ENCODE measurements around the gene SMPD1. TPM values are rescaled to one million over a fixed set of nuclear protein-coding genes. Genes with fewer than 3 reads are reported as not detected.
A peak's percentile ranks its signal among the peaks of the same experiment; 100 is the strongest.

SMPD1 gene
- total and polyA plus RNA-seq, 2 experiments from 2014 or later = 63.0 to 70.0 TPM

GRCh38 chr11:6417907-6418556 is 27.8 kb downstream of the SMPD1 start:
- H3K4me2 ChIP-seq = peak overlapping the region; percentile 78
- TF ChIP-seq CTCF (IDR thresholded peaks at IDR 0.05; ENCODE audit: poor library complexity) = no peak
- TF ChIP-seq EZH2phosphoT487 (IDR thresholded peaks at IDR 0.05; ENCODE audit: low read depth, severe bottlenecking, unreplicated experiment) = no peak
- TF ChIP-seq EZH2 (IDR thresholded peaks at IDR 0.05; ENCODE audit: borderline replicate concordance) = no peak
- H3K9me3 ChIP-seq (ENCODE audit: low read depth) = no peaks in the 10 kb centered on the region
- H3K27ac ChIP-seq = peak overlapping the region; percentile 89
- H4K20me1 ChIP-seq (ENCODE audit: insufficient read depth, poor library complexity, severe bottlenecking) = no peaks in the 10 kb centered on the region
- H3K4me3 ChIP-seq = peak overlapping the region; percentile 97
- no peaks in the 10 kb centered on the region for H3K27me3 ChIP-seq
- H3K79me2 ChIP-seq = peaks cover 59% of the 10 kb centered on the region
- H3K36me3 ChIP-seq (replicated peaks; ENCODE audit: insufficient read depth, low read depth) = no peaks in the 10 kb centered on the region
- no peaks in the 10 kb centered on the region for H3K9me2 ChIP-seq (replicated peaks; ENCODE audit: insufficient read depth)
- DNase-seq (ENCODE audit: low spot score) = no peak
- 30% methylated on average over 7 of the region's 7 CpGs for WGBS (ENCODE audit: low lambda C conversion rate, missing lambda C conversion rate)
- peaks cover 9% of the 10 kb centered on the region for H3K4me1 ChIP-seq (ENCODE audit: insufficient read depth)
- H2AFZ ChIP-seq = peak overlapping the region; percentile 95

- no peaks in the 10 kb centered on the region for H3K36me3 ChIP-seq (replicated peaks; ENCODE audit: insufficient read depth, low read depth)
- no peaks in the 10 kb centered on the region for H3K9me2 ChIP-seq (replicated peaks; ENCODE audit: insufficient read depth)
- peak overlapping the region; percentile 95 for H2AFZ ChIP-seq
- no peaks in the 10 kb centered on the region for H3K9me3 ChIP-seq (ENCODE audit: low read depth)
- peak overlapping the region; percentile 78 for H3K4me2 ChIP-seq
- TF ChIP-seq EZH2phosphoT487 (IDR thresholded peaks at IDR 0.05; ENCODE audit: low read depth, severe bottlenecking, unreplicated experiment) (no peak), EZH2 (IDR thresholded peaks at IDR 0.05; ENCODE audit: borderline replicate concordance) (no peak), CTCF (IDR thresholded peaks at IDR 0.05; ENCODE audit: poor library complexity) (no peak)
- no peaks in the 10 kb centered on the region for H4K20me1 ChIP-seq (ENCODE audit: insufficient read depth, poor library complexity, severe bottlenecking)
- H3K4me3 ChIP-seq = peak overlapping the region; percentile 97
- peaks cover 55% of the 10 kb centered on the region for H3K79me2 ChIP-seq
- no peaks in the 10 kb centered on the region for H3K27me3 ChIP-seq
- H3K27ac ChIP-seq = peak overlapping the region; percentile 89
- 0% methylated on average over 14 of the region's 38 CpGs for WGBS (ENCODE audit: low lambda C conversion rate, missing lambda C conversion rate)
- DNase-seq (ENCODE audit: low spot score) = peak; percentile 50
- peaks cover 9% of the 10 kb centered on the region for H3K4me1 ChIP-seq (ENCODE audit: insufficient read depth)
Observed at GRCh38 chr11:6418557-6419008, 28.3 kb downstream of the SMPD1 start.

DNA sequence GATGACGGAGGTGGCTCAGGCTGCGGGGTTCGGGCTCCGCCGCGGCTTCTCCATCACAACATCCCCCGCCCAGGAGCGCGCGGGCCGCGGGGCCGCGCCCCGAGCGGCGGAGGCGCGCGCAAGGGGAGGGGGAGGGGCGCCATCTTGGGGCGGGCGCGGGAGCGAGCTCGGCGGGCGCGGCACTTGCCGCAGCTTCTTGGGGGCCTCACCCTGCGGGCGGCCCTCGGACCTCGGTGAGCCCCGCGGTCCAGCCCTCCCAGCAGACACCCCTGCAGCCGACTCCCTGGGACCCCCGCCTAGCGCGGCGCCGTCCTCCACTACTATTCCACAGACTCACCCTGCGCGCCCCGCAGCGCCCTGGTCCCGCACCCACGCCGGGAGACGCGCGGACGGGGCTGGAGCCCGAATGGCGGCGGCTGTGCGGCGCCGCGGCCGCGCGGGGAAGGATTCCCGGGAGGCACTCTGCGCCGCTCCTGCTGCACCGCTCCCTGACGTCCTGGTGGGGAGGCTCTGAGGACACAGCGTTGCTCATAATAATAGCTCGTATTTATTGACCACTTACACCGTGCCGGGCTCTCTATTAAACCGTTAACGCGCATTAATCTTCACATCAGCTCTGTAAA is 28.8 kb downstream of the SMPD1 start, which contains the start of gene APBB1:
Gene APBB1, minus strand, starts transcription at position 86 of the 623 bp plus-strand sequence. CDS start 7,747 bp downstream, outside the sequence.
- peaks cover 9% of the 10 kb centered on the region for H3K4me1 ChIP-seq (ENCODE audit: insufficient read depth)
- H3K79me2 ChIP-seq = peaks cover 50% of the 10 kb centered on the region

More for the DNA sequence above, 28.8 kb downstream of the SMPD1 start, which contains the start of gene APBB1:
- H4K20me1 ChIP-seq (ENCODE audit: insufficient read depth, poor library complexity, severe bottlenecking) = no peaks in the 10 kb centered on the region
- no peaks in the 10 kb centered on the region for H3K27me3 ChIP-seq
- peak within 1 kb of the TSS; percentile 97 for H3K4me3 ChIP-seq
- TF ChIP-seq EZH2 (IDR thresholded peaks at IDR 0.05; ENCODE audit: borderline replicate concordance) (no peak), CTCF (IDR thresholded peaks at IDR 0.05; ENCODE audit: poor library complexity) (no peak), EZH2phosphoT487 (IDR thresholded peaks at IDR 0.05; ENCODE audit: low read depth, severe bottlenecking, unreplicated experiment) (no peak)
- H3K36me3 ChIP-seq (replicated peaks; ENCODE audit: insufficient read depth, low read depth) = no peaks in the 10 kb centered on the region
- peak; percentile 88 for DNase-seq (ENCODE audit: low spot score)
- peak within 1 kb of the TSS; percentile 78 for H3K4me2 ChIP-seq
- 2% methylated on average over 34 of the region's 75 CpGs for WGBS (ENCODE audit: low lambda C conversion rate, missing lambda C conversion rate)
- no peaks in the 10 kb centered on the region for H3K9me3 ChIP-seq (ENCODE audit: low read depth)
- peak within 1 kb of the TSS; percentile 89 for H3K27ac ChIP-seq
- H3K9me2 ChIP-seq (replicated peaks; ENCODE audit: insufficient read depth) = no peaks in the 10 kb centered on the region
- peak within 1 kb of the TSS; percentile 95 for H2AFZ ChIP-seq

Measured in hepatocyte (in vitro differentiated cells).